Activated naive CD4-positive, alpha-beta T cell treated with anti-CD3 and anti-CD28 coated beads, Interleukin-2, amount 50 U/mL, for 72 hours (primary cell): ENCODE data around the gene WDHD1. TPM values are rescaled to one million over a fixed set of nuclear protein-coding genes. Genes with fewer than 3 reads are reported as not detected.
"Not testable (repeated sequence)": the region's sequence is repeated elsewhere in the genome, so short reads cannot be mapped to it uniquely, and the experiment has no call there.

Experiments
- ATAC-seq, 2 donors: fragments of 150-1000 bp; cut with Tn5 transposase; 2 replicates each; pipeline ENCODE4 v1.10.0; 2021; ENCODE audit warnings: mild to moderate bottlenecking in 2 of 2, moderate library complexity in 2 of 2
- DNase-seq, 2 donors: peaks; one replicate each; pipeline ENCODE4 v3.0.0; 2021 to 2022; ENCODE audit warnings: low spot score in 2 of 2
- H3K27ac Mint-ChIP-seq, 2 donors: one replicate each; pipeline ENCODE4 v1.8.0; 2022; ENCODE audit warnings: mild to moderate bottlenecking in 2 of 2, mixed read lengths in 2 of 2
- H3K36me3 Mint-ChIP-seq, 2 donors: one replicate each; pipeline ENCODE4 v1.8.0; 2022; ENCODE audit warnings: mixed read lengths in 2 of 2
- H3K9me3 Mint-ChIP-seq, 2 donors: one replicate each; pipeline ENCODE4 v1.8.0; 2022; ENCODE audit warnings: mixed read lengths in 2 of 2
- total RNA-seq, 2 donors: library from RNA; stranded (reverse); gene quantifications; one replicate each; pipeline ENCODE4 v1.2.3, GENCODE V29; 2022

The WDHD1 gene
- total RNA-seq, 2 donors from 2014 or later, result 60.7 to 64.8 TPM

DNA sequence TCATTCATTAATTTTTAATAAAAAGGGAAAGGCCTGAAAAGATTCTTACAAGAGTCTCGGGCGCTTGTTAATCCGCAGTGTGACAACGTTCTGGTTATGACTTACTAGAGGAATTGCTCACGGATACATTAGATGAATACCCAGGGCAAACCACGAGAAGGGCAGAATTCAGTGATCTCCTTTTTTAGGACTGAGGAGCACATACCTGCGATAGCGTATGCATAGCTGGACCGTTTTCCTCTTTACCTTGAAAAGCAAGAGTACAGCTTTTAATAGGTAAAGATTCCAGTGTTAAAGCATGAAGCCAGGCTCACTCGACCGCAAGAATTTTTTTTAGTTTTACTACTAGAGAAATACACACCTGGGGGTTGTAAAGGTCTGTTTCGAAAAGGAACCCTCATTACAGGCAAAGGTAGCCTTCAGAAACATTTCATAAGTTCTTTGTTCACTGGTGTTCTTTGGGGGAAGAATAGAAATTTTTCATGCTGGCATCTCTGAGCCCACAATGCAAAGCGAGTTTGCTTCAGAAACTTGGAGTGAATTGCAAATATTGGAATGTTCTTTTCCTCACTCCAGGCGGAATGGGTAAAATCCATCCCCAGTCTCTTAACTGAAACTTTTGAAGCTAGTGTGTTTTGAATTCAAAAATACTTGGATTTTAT lies 25.5 kb upstream of the WDHD1 start:
- H3K27ac Mint-ChIP-seq, result peak overlapping the region; percentile 94 to 95
- H3K36me3 Mint-ChIP-seq, result peaks cover 18 to 24% of the 10 kb centered on the region in 2 donors
- no peaks in the 10 kb centered on the region for H3K9me3 Mint-ChIP-seq
- ATAC-seq, result peak; percentile 47 to 65
- peak in 1 of 2 donors; percentile 26 for DNase-seq

DNA sequence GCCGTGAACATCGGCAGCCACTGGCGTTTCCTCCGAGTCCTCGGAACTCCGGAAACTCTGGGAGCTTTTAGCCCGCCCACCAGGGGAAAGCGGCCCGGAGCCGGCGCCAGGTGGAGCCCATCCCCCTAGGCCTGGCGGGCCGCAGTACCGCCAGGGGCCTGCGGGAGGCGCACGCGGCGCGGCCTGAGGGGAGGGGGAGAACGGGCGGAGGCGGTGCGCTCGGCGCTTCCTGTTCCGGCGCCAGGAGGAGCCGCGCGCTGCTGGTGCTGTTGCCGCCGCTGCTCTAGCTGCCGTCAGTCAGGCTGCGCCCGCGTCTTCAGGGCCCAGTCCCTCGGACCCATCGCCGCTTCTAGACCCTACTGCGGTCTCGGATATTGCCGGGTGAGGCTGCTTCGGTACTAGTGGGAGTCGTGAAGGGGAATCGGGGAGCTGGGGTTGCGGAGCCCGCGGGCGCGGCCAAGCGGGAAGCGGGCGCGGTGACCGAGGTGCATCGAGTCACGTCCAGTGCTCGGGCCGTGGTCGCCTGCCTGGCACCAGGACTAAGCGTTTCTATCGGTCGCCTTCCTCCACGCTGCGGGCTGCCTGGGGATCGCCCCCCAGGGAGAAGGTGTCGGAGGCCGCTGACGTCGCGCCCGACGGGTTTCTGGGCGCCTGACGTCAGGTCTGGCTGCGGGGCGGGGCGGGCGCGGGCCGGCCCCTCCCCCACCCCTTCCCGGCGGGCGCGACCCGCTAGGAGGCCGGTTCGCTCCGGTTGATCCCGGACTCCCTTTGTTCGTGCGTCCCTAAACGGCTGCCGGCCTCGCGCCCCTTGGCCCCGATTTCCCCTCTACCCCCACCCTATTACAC lies 24.7 kb upstream of the WDHD1 start, which contains the start of gene MAPK1IP1L:
Gene MAPK1IP1L (plus strand): TSS at position 225 of the 846 bp plus-strand sequence. CDS start 10,037 bp downstream, outside the sequence.
- Mint-ChIP-seq H3K9me3 (no peaks in the 10 kb centered on the region), H3K36me3 (peaks cover 18 to 24% of the 10 kb centered on the region in 2 donors), H3K27ac (peak within 1 kb of the TSS; percentile 94 to 95)
- ATAC-seq, result peak; percentile 87 to 92
- DNase-seq, result peak; percentile 93 to 98

DNA sequence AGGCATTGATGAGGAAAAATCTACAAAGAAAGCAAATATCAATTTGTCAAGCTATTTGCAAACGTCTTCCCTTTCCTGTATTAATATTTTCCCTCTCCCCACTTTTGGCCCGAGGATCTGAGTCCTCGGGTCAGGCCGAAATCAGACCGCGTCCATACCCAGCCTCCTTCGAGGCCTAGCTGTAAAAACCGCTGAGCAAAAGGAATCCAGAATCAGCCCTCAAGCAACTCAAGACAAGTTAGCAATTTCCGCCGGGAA lies 24.2 kb upstream of the WDHD1 start:
- ATAC-seq, result peak in 1 of 2 donors; percentile 12
- Mint-ChIP-seq H3K27ac (peak overlapping the region; percentile 86 to 95), H3K36me3 (peaks cover 18 to 24% of the 10 kb centered on the region in 2 donors), H3K9me3 (no peaks in the 10 kb centered on the region)
- no peak for DNase-seq

DNA sequence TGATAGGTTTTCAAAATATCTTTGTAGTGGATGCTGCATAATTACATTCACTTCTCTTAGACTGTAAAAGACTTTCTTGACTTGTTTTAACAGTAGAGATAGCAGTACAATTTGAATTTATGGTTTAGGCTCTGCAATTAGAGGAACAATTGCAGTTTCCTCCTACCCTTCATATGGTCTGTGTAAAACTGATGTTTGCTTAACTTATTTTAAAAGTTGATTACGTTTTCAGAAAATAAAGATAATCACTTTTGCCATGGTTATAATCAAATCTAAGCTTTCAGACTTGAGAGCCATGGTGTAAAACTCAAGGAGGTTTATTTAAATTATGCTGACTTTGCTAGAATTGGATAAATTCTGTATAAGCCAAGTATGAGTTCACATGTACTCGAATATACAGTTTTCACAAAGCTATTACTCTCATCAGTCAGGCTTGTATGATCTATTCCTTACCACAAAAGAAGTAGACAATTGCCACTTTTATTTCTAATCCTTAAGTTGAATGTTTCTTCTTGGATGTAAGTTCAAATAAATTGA lies 22.1 kb upstream of the WDHD1 start:
- no peaks in the 10 kb centered on the region for H3K9me3 Mint-ChIP-seq
- no peak overlapping the region for H3K27ac Mint-ChIP-seq
- DNase-seq, result no peak
- peaks cover 18% of the 10 kb centered on the region in 2 donors for H3K36me3 Mint-ChIP-seq
- no peak for ATAC-seq

DNA sequence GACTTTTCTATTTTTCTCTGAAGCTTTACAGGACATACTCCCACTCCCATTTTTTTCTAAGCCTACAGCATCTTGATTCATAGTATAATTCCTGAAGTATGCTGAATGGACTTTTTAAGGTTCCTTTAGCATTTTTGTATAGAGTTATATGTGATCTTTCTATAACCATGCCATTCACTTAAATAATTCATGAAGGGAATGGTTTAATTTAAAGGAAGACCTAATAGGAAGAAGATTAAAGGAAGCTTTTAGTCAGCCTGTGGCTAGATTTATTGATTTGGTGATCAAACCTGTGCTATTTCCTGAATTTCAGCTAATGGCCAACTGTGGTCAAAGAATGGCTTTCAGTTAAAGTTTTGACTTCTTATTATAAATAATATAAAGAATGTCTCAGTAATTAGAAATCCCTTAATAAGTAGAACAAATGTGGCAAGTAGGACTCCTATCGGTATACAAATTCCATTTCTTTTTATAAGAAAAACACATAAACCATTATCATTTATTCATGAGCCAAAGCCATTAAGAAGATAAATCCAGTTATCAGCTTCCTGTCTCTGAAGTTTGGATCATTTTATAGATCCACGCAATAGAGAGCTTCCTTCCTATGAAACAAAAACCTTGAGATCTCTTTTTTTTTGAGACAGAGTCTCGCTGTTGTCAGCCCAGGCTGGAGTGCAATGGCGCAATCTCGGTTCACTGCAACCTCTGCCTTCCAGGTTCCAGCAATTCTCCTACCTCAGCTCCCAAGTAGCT lies 20.6 kb upstream of the WDHD1 start:
- H3K27ac Mint-ChIP-seq, result no peak overlapping the region

DNA sequence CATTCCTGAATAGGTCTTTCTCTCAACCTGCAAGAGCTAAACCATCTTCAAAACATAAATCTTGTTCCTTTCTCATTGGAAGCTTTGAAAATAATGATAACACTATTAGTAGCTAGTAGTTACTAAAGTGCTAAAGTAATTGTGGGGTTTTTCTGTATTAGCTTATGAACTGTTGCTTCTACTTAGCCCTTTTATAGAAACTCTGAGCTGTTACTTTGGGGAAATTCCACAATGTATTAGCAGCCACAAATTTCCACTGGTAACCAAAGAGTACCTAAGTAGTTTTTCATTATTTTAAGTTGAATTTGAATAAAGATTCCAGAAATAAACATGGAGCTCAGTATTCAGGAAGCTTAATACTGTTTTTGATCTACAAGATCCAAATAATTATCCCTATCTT lies 18.2 kb upstream of the WDHD1 start:
- no peak for DNase-seq
- Mint-ChIP-seq H3K9me3 (no peaks in the 10 kb centered on the region), H3K27ac (no peak overlapping the region), H3K36me3 (no peaks in the 10 kb centered on the region)
- no peak for ATAC-seq

More for the DNA sequence above, 20.6 kb upstream of the WDHD1 start:
- H3K9me3 Mint-ChIP-seq, result no peaks in the 10 kb centered on the region
- no peak for ATAC-seq
- DNase-seq, result no peak
- peaks cover 3 to 4% of the 10 kb centered on the region in 2 donors for H3K36me3 Mint-ChIP-seq

DNA sequence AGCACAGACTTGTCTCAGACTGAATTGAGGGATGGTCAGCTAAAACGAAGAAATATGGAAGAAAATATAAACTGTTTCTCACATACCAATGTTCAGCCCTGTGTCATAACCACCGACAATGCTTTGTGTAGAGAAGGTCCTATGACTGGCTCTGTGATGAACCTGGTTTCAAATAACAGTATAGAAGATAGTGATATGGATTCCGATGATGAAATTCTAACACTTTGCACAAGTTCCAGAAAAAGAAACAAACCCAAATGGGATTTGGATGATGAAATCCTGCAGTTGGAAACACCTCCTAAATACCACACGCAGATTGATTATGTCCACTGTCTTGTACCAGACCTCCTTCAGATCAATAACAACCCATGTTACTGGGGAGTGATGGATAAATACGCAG lies 16.6 kb upstream of the WDHD1 start:
- Mint-ChIP-seq H3K36me3 (peaks cover 0 to 11% of the 10 kb centered on the region in 2 donors), H3K27ac (no peak overlapping the region), H3K9me3 (no peaks in the 10 kb centered on the region)
- DNase-seq (no peak), ATAC-seq (no peak)

DNA sequence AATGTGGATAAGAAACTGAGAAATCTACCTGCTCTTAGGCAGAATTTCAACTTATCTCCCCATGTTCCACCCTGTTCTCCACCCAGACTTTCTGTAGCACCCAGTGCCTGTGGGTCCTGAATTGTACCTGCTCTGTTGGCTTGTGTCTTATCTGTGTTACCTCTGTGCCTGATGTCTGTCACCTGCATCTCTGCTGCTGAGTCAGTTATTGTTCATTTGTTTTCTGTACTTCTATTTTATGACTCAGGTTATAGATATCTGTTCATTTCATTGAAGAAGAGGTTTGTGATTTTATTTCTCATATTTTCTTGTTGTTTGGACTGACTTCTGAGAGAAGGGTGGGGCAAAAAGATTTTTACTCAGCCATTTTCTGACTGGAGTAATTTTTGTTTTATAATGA lies 11.8 kb upstream of the WDHD1 start:
- no peak for ATAC-seq
- Mint-ChIP-seq H3K36me3 (peaks cover 0 to 48% of the 10 kb centered on the region in 2 donors), H3K27ac (peak overlapping the region in 1 of 2 donors; percentile 46)

DNA sequence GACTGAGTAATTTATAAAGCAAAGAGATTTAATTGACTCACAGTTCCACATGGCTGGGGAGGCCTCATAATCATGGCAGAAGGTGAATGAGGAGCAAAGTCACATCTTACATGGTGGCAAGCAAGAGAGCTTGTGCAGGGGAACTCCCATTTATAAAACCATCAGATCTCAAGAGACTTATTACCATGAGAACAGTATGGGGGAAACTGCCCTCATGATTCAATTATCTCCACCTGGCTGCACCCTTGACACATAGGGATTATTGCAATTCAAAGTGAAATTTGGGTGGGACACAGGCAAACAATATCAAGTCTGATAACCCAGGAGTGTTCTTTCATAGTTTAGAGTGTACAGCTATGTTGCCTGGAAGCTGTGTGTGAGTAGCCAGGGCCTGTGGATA lies 11.1 kb upstream of the WDHD1 start:
- ATAC-seq, H3K9me3 Mint-ChIP-seq, DNase-seq: not testable (repeated sequence)
- Mint-ChIP-seq H3K36me3 (peaks cover 0 to 54% of the 10 kb centered on the region in 2 donors), H3K27ac (peak overlapping the region in 1 of 2 donors; percentile 79)

More for the DNA sequence above, 11.8 kb upstream of the WDHD1 start:
- DNase-seq, result no peak
- no peaks in the 10 kb centered on the region for H3K9me3 Mint-ChIP-seq

DNA sequence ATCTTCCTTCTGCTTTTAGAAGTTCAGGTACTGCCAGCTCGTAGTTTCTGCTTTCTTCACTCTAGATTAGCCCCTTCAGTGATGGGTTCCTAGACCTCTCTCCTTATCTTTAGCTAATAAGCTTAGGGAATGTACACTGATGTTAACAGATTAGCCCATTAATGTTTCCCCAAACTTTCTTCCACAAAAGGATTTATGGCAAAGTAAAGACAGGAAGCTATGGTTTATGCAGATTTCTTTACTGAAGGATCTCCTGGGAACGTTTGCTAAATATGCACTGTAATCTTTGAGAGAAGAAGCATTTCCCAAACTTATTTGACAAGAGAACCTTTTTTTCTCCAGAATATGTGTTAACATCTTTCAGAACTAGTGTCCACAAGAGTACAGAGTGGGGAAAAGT lies 4.3 kb upstream of the WDHD1 start:
- no peak for DNase-seq
- H3K9me3 Mint-ChIP-seq, result no peaks in the 10 kb centered on the region
- H3K27ac Mint-ChIP-seq, result no peak overlapping the region
- no peak for ATAC-seq
- peaks cover 21 to 41% of the 10 kb centered on the region in 2 donors for H3K36me3 Mint-ChIP-seq

DNA sequence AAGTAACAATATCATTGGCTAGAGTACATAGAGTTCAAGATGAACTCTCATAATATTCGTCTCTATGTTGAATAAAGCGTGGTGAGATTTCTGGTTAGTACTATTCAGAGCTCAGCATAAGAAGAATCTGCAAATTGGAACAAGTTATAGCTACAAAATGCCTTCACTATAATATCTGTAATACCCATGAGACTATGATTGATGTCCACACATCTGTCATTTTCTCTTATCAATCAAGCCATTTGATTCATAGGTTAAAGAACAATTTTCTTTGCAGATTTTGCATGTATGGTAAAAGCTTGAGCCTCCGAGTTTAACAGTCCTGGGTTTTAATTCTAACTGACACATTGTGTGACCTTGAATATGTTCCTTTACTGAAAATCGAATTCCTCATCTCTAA lies 1.6 kb upstream of the WDHD1 start:
- peaks cover 37% of the 10 kb centered on the region in 2 donors for H3K36me3 Mint-ChIP-seq
- DNase-seq (no peak), ATAC-seq (no peak)
- peak overlapping the region in 1 of 2 donors; percentile 99 for H3K27ac Mint-ChIP-seq
- H3K9me3 Mint-ChIP-seq, result no peaks in the 10 kb centered on the region

DNA sequence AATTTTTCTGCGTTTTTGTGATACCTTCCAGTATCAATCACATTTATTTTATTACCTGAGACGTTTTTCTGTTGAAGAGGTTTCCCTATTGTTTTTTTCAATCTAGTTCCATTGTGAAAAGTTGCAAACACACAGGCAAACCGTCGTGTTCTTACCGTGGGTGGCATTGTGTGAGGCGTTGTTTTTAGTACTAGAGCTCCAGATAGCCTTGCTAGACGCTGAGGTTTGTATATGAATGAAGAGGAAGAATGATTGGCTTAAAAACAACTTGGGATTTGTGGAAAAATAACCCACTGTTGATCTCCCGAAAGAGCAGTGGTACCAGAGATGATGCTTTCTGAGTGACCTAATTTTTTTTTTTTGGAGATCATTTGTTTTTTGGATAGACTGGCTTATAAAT lies 1.2 kb upstream of the WDHD1 start:
- Mint-ChIP-seq H3K9me3 (no peaks in the 10 kb centered on the region), H3K27ac (peak overlapping the region; percentile 97 to 99), H3K36me3 (peaks cover 37 to 38% of the 10 kb centered on the region in 2 donors)
- no peak for DNase-seq
- ATAC-seq, result no peak

DNA sequence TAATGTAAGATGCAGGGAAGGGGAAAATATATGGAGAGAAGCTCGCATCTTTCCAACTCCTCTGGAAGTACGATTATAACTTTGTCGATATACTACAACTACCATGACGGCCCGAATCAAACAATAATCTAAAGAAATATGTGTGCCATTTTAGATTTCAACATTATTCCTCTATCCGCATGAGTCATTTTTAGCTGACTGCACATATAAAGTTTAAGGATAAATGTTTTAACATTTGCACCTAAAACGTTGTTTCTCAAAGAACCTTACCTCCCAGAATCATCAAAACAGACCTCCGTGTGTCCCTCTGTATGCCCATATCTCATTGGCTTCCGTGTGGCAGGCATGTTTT lies 482 bp downstream of the WDHD1 start:
- ATAC-seq (no peak), DNase-seq (no peak)

DNA sequence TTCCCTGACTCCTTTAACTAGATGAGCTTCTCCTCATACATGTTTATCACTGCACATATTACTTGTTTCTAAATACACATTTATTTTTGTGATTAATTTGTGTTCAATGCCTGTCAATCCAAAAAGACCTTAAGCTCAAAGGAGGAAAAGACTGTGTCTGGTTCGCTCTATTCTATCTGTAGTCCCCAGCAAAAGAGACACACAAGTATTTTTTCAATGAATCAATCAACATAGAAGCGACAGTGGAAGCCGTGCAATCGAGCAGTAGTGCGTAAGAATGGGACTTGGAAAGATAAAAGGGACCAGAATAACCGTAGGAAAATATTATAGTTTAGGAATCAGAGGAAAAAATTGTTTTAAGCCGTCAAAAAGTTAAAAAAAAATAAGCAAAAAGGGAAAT lies 951 bp downstream of the WDHD1 start:
- H3K36me3 Mint-ChIP-seq, result peaks cover 37 to 51% of the 10 kb centered on the region in 2 donors
- no peak for DNase-seq
- peak overlapping the region; percentile 97 to 99 for H3K27ac Mint-ChIP-seq
- H3K9me3 Mint-ChIP-seq, result no peaks in the 10 kb centered on the region
- no peak for ATAC-seq

More for the DNA sequence above, 482 bp downstream of the WDHD1 start:
- Mint-ChIP-seq H3K27ac (peak overlapping the region; percentile 97 to 99), H3K36me3 (peaks cover 37 to 46% of the 10 kb centered on the region in 2 donors), H3K9me3 (no peaks in the 10 kb centered on the region)

DNA sequence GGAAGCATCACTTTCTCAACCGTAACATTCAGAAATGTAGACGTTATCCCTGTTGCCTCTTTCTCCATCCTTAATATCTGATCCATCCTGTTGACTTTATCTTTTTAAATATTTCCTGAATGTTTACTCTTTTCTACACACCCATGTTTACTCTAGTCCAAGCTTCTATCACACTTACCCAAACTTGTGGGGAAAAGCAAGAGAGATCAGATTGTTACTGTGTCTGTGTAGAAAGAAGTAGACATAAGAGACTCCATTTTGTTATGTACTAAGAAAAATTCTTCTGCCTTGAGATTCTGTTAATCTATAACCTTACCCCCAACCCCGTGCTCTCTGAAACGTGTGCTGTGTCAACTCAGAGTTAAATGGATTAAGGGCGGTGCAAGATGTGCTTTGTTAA lies 2.5 kb downstream of the WDHD1 start:
- H3K27ac Mint-ChIP-seq, ATAC-seq, H3K9me3 Mint-ChIP-seq, DNase-seq: not testable (repeated sequence)
- H3K36me3 Mint-ChIP-seq, result peaks cover 37 to 59% of the 10 kb centered on the region in 2 donors

DNA sequence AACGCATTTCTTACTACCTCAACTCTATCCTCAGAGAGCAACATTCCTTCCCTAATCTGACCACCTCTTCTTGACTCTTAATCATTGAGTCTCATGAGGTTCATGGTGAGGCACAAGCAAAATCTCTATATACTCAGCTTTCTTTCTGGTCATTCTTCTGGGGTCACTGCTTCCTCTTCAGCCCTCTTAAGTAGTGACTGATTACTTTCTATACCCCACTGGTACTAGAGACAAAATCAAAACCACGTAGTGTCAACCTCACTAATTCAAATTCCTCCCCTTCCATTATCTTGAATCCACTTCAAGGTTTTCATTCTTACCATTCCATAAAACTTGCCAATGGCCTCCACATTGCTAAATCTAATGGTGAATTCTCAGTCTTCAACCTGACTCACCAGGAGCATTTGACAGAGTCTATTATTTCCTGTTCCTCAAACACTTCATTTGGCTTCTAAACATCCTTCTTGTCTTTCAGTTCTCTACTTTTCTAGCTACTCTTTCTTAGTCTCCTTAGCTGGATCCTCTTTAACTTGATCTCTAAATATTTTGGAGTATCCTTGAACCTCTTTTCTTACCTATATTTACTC lies 6.8 kb downstream of the WDHD1 start:
- ATAC-seq, result no peak
- Mint-ChIP-seq H3K27ac (peak overlapping the region in 1 of 2 donors; percentile 45), H3K9me3 (no peaks in the 10 kb centered on the region), H3K36me3 (peaks cover 6 to 52% of the 10 kb centered on the region in 2 donors)
- DNase-seq, result no peak
